Measurements from ENCODE around the gene NR3C2. TPM values are rescaled to one million over a fixed set of nuclear protein-coding genes. Genes with fewer than 3 reads are reported as not detected.

Gene NR3C2
- polyA plus RNA-seq, 1 donor from 2014 or later: 0.06 TPM

DNA sequence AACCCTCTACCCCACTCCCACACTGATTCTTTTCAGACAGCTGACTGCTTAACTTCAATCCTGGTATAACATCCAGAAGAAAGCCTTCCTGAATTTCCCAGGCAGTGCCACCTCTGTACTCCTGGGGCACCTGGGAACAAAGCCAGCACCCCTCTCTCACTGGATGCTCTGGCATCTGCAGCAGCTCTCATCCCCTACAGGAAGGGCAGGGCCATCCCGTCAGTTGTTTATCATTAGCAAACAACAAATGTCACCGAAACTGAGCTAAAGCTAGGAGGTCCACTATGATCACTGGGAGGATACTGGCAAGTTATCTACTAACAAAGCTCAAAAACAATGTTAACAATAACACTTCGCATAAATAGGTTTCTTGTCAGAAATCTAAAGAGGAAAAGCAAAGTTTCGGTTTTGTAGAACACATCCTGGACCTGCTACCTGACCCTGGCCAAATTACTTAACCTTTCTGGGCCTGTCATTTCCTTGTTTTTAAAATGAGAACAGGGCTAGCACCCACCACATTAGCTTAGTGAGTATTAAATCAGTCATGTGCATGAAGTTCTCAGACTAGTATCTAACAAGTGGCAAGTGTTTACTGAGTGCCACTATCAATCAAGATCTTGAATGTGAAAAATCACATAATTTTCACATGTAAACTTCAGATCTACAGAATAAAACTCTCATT lies 86.6 kb downstream of the NR3C2 start:
- Histone ChIP-seq H2AFZ (ENCODE audit: low read depth, low read length) (no peak overlapping the region), H3K27me3 (ENCODE audit: insufficient read depth, low read depth, low read length) (no peaks in the 10 kb centered on the region), H3F3A (ENCODE audit: insufficient read depth, low read length, poor library complexity, severe bottlenecking) (no peaks in the 10 kb centered on the region), H4K20me1 (ENCODE audit: insufficient read depth) (no peaks in the 10 kb centered on the region), H3K36me3 (ENCODE audit: insufficient read depth, low read length) (no peaks in the 10 kb centered on the region), H3K27ac (ENCODE audit: low read length) (no peak overlapping the region), H3K4me3 (ENCODE audit: low read length) (no peak overlapping the region), H3K9me3 (ENCODE audit: low read length) (no peaks in the 10 kb centered on the region), H3K4me2 (ENCODE audit: low read length) (no peak overlapping the region), H3K9ac (ENCODE audit: low read length) (no peak overlapping the region), H3K79me2 (replicated peaks; ENCODE audit: insufficient read depth, low read length) (no peaks in the 10 kb centered on the region), H3K9me2 (ENCODE audit: insufficient read depth, low read length) (no peaks in the 10 kb centered on the region)
- TF ChIP-seq POLR2AphosphoS5 (IDR thresholded peaks at IDR 0.05) (no peak), EP300 (conservative IDR thresholded peaks at IDR 0.05; ENCODE audit: poor library complexity, severe bottlenecking) (no peak), SMC3 (conservative IDR thresholded peaks at IDR 0.05; ENCODE audit: poor library complexity) (no peak), MXI1 (conservative IDR thresholded peaks at IDR 0.05; ENCODE audit: poor library complexity, severe bottlenecking) (no peak), CTCF (IDR thresholded peaks at IDR 0.05; ENCODE audit: poor library complexity, severe bottlenecking) (no peak)
- TF ChIP-seq, protein P1, sequence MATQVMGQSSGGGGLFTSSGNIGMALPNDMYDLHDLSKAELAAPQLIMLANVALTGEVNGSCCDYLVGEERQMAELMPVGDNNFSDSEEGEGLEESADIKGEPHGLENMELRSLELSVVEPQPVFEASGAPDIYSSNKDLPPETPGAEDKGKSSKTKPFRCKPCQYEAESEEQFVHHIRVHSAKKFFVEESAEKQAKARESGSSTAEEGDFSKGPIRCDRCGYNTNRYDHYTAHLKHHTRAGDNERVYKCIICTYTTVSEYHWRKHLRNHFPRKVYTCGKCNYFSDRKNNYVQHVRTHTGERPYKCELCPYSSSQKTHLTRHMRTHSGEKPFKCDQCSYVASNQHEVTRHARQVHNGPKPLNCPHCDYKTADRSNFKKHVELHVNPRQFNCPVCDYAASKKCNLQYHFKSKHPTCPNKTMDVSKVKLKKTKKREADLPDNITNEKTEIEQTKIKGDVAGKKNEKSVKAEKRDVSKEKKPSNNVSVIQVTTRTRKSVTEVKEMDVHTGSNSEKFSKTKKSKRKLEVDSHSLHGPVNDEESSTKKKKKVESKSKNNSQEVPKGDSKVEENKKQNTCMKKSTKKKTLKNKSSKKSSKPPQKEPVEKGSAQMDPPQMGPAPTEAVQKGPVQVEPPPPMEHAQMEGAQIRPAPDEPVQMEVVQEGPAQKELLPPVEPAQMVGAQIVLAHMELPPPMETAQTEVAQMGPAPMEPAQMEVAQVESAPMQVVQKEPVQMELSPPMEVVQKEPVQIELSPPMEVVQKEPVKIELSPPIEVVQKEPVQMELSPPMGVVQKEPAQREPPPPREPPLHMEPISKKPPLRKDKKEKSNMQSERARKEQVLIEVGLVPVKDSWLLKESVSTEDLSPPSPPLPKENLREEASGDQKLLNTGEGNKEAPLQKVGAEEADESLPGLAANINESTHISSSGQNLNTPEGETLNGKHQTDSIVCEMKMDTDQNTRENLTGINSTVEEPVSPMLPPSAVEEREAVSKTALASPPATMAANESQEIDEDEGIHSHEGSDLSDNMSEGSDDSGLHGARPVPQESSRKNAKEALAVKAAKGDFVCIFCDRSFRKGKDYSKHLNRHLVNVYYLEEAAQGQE (IDR thresholded peaks at IDR 0.05; ENCODE audit: borderline replicate concordance): no peak

DNA sequence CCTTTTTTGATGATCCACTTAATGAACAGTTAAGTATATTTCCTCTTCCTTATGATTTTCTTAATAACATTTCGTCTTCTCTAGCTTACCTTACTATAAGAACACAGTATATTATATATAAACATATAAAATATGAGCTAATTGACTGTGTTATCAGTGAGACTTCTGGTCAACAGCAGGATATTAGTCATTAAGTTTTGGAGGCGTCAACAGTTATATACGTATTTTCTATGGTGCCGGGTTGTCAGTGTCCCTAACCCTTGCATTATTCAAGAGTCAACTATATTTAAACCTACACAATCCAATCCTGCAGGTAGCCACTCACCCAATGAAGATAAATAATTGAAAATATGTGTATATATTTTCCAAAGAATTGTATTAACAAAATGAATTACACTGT lies 88.0 kb downstream of the NR3C2 start:
- Histone ChIP-seq H3K79me2 (replicated peaks; ENCODE audit: insufficient read depth, low read length) (no peaks in the 10 kb centered on the region), H3K27ac (ENCODE audit: low read length) (no peak overlapping the region), H3F3A (ENCODE audit: insufficient read depth, low read length, poor library complexity, severe bottlenecking) (no peaks in the 10 kb centered on the region), H3K4me2 (ENCODE audit: low read length) (no peak overlapping the region), H4K20me1 (ENCODE audit: insufficient read depth) (no peaks in the 10 kb centered on the region), H2AFZ (ENCODE audit: low read depth, low read length) (no peak overlapping the region), H3K27me3 (ENCODE audit: insufficient read depth, low read depth, low read length) (no peaks in the 10 kb centered on the region), H3K36me3 (ENCODE audit: insufficient read depth, low read length) (no peaks in the 10 kb centered on the region), H3K9ac (ENCODE audit: low read length) (no peak overlapping the region), H3K9me2 (ENCODE audit: insufficient read depth, low read length) (no peaks in the 10 kb centered on the region), H3K4me3 (ENCODE audit: low read length) (no peak overlapping the region), H3K9me3 (ENCODE audit: low read length) (no peaks in the 10 kb centered on the region)
- TF ChIP-seq SMC3 (conservative IDR thresholded peaks at IDR 0.05; ENCODE audit: poor library complexity): no peak
- no peak for TF ChIP-seq POLR2AphosphoS5 (IDR thresholded peaks at IDR 0.05)
- no peak for TF ChIP-seq EZH2 (IDR thresholded peaks at IDR 0.05; ENCODE audit: borderline replicate concordance, insufficient read depth, low read length, poor library complexity, severe bottlenecking)
- no peak for TF ChIP-seq TAF1 (IDR thresholded peaks at IDR 0.05; ENCODE audit: low read depth)
- TF ChIP-seq RAD21 (conservative IDR thresholded peaks at IDR 0.05): no peak
- no peak for TF ChIP-seq MXI1 (conservative IDR thresholded peaks at IDR 0.05; ENCODE audit: poor library complexity, severe bottlenecking)
- no peak for TF ChIP-seq EP300 (conservative IDR thresholded peaks at IDR 0.05; ENCODE audit: poor library complexity, severe bottlenecking)
- TF ChIP-seq CTCF (IDR thresholded peaks at IDR 0.05; ENCODE audit: poor library complexity, severe bottlenecking): no peak
- TF ChIP-seq, protein P1 (IDR thresholded peaks at IDR 0.05; ENCODE audit: borderline replicate concordance): no peak

All from neural cell (in vitro differentiated cells).